Testis (tissue), 3 donors: ENCODE results near the gene CMTM2. TPM values are rescaled to one million over a fixed set of nuclear protein-coding genes. Genes with fewer than 3 reads are reported as not detected.

Source experiments
- DNase-seq: peaks from one replicate; pipeline ENCODE4 v3.0.0-alpha.2; 2019
- H3K27ac ChIP-seq, 2 donors: fragments of 200-600 bp; sonication (generic); one replicate each; pipeline ENCODE4 v1.5.1; 2019
- H3K27me3 ChIP-seq: fragments of 200-600 bp; sonication (generic); one replicate; pipeline ENCODE4 v1.5.1; 2019
- H3K36me3 ChIP-seq: fragments of 200-600 bp; sonication (generic); one replicate; pipeline ENCODE4 v1.5.1; 2017; ENCODE audit warnings: low read depth; ENCODE audit errors: missing control alignments
- H3K4me1 ChIP-seq: fragments of 200-600 bp; sonication (generic); one replicate; pipeline ENCODE4 v1.5.1; 2019
- H3K4me3 ChIP-seq, 2 donors: fragments of 200-600 bp; sonication (generic); one replicate each; pipeline ENCODE4 v1.5.1; 2017 to 2019
- H3K9me3 ChIP-seq: fragments of 200-600 bp; sonication (generic); one replicate; pipeline ENCODE4 v1.5.1; 2017
- CTCF ChIP-seq, 3 experiments: fragments of 450-650 bp in 2 of 3; fragments of 200-600 bp in 1 of 3; sonication (generic) in 1 of 3; IDR thresholded peaks; one replicate each; pipeline ENCODE4 v1.5.1; 2016 to 2019; ENCODE audit warnings: antibody characterized with exemption in 3 of 3, mild to moderate bottlenecking in 2 of 3, moderate library complexity in 1 of 3
- POLR2A ChIP-seq: fragments of 450-650 bp; IDR thresholded peaks from one replicate; pipeline ENCODE4 v1.6.1; 2017; ENCODE audit warnings: antibody characterized with exemption, mild to moderate bottlenecking, moderate library complexity
- WGBS, 2 donors: methylation state at CpG; one replicate each; pipeline ENCODE4 v1.1.5; 2018; 5-methylcytosine and 5-hydroxymethylcytosine counted together
- intact Hi-C: fragments of 100-400 bp; cut with DNase I; formaldehyde crosslinking; loops from one replicate; pipeline ENCODE4 v1.15.1; 2023; ENCODE audit warnings: low total_unique reads
- polyA plus RNA-seq: library from polyadenylated mRNA; stranded (reverse); fragments of 350-450 nt; fragmentation: Illumina TruSeq; extraction: RNeasy Lipid Tissue Mini Kit (QIAGEN cat#74804); gene quantifications from one replicate; pipeline ENCODE4 v1.2.3, GENCODE V29; 2014; ENCODE audit warnings: low read depth, low replicate concordance; ENCODE audit not compliant: insufficient read depth
- small RNA-seq, 2 donors: library from RNA; depleted of rRNA; stranded (forward); fragments of <200 nt; gene quantifications; one replicate each; pipeline ENCODE3, GENCODE V24; 2016
- total RNA-seq, 2 donors: library from RNA; depleted of rRNA; stranded (reverse); fragments of >200 nt; gene quantifications; one replicate each; pipeline ENCODE4 v1.2.3, GENCODE V29; 2016

CMTM2 gene
- total and polyA plus RNA-seq, 3 donors from 2014 or later, result 307 to 1,249 (median 454) TPM

DNA sequence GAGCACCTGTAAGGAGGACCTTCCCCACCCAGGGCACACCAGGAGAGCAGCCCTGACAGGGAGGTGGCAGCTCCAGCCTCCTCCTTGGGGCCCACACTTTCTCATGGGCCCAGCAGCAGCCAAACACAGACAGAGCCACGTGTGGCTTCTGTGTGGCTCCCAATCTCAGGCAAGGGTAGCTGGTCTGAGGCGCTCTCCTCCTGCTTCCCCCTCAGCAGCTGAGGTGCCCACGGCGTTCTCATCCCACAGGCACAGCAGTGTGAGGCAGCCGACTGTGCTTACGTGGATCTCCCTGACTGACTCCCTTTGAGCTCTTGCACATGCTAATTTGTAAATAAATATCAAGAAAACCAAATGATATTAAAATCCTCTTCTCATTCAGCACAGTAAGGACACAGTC, 56.1 kb downstream of the CMTM2 start:
- no peak for DNase-seq
- WGBS, 2 donors, result 63 to 67% methylated on average over 6 of the region's 6 CpGs
- Histone ChIP-seq H3K4me1 (peaks cover 13% of the 10 kb centered on the region), H3K27me3 (no peaks in the 10 kb centered on the region), H3K36me3 (no peaks in the 10 kb centered on the region), H3K4me3 (no peak overlapping the region), H3K27ac (peak overlapping the region; percentile 27 to 50), H3K9me3 (no peaks in the 10 kb centered on the region)
- TF ChIP-seq CTCF (IDR thresholded peaks at IDR 0.05) (no peak), POLR2A (no peak)
- intact Hi-C loops, result no loop called here

GRCh38 chr16:66636199-66636598, 56.9 kb downstream of the CMTM2 start:
- Histone ChIP-seq H3K4me3 (no peak overlapping the region), H3K9me3 (no peaks in the 10 kb centered on the region), H3K27me3 (no peaks in the 10 kb centered on the region), H3K27ac (no peak overlapping the region), H3K4me1 (peaks cover 13% of the 10 kb centered on the region), H3K36me3 (no peaks in the 10 kb centered on the region)
- TF ChIP-seq CTCF (IDR thresholded peaks at IDR 0.05), result no peak
- TF ChIP-seq POLR2A, result no peak
- 56 to 62% methylated on average over 5 of the region's 5 CpGs for WGBS, 2 donors
- peak; percentile 43 for DNase-seq
- intact Hi-C loops, result no loop called here

GRCh38 chr16:66637806-66638205, 58.5 kb downstream of the CMTM2 start:
- TF ChIP-seq POLR2A (no peak), CTCF (IDR thresholded peaks at IDR 0.05) (no peak)
- Histone ChIP-seq H3K4me1 (peaks cover 13% of the 10 kb centered on the region), H3K36me3 (no peaks in the 10 kb centered on the region), H3K27me3 (no peaks in the 10 kb centered on the region), H3K9me3 (no peaks in the 10 kb centered on the region), H3K4me3 (no peak overlapping the region), H3K27ac (peak overlapping the region in 1 of 2 donors; percentile 43)
- WGBS, 2 donors, result 88 to 89% methylated on average over 3 of the region's 3 CpGs
- no peak for DNase-seq
- intact Hi-C loops, result no loop called here

Small RNA genes within 50 kb of the gene (small RNA-seq; reads per million reads assigned to genes)
- gene CKLF-CMTM1, result 0 reads per million in 2 donors

Other genes starting within 250 kb of the CMTM2 start
- gene CDH5, start 212.8 kb upstream of the CMTM2 start, total RNA-seq, result 10 to 100 TPM; 22.1 to 40.6 TPM
- 23.8 TPM for gene CDH5, start 212.8 kb upstream of the CMTM2 start, polyA plus RNA-seq
- gene BEAN1, start 152.2 kb upstream of the CMTM2 start, total RNA-seq, result 1 to 10 TPM; 4.2 to 6.1 TPM
- gene BEAN1, start 152.2 kb upstream of the CMTM2 start, polyA plus RNA-seq, result 18.0 TPM
- 10 to 100 TPM; 51.7 to 66.8 TPM for gene TK2, start 29.3 kb upstream of the CMTM2 start, total RNA-seq
- gene TK2, start 29.3 kb upstream of the CMTM2 start, polyA plus RNA-seq, result 73.4 TPM
- gene CKLF, start 26.9 kb upstream of the CMTM2 start, total RNA-seq, result 10 to 100 TPM; 49.5 to 71.5 TPM
- gene CKLF, start 26.9 kb upstream of the CMTM2 start, polyA plus RNA-seq, result 128 TPM
- gene CMTM1, start 13.0 kb upstream of the CMTM2 start, total RNA-seq, result 10 to 100 TPM; 24.0 to 47.5 TPM
- 103 TPM for gene CMTM1, start 13.0 kb upstream of the CMTM2 start, polyA plus RNA-seq
- gene CMTM3, start 25.2 kb downstream of the CMTM2 start, total RNA-seq, result 100 to 1,000 TPM; 137 to 182 TPM
- gene CMTM3, start 25.2 kb downstream of the CMTM2 start, polyA plus RNA-seq, result 149 TPM
- gene CMTM4, start 117.3 kb downstream of the CMTM2 start, total RNA-seq, result 10 to 100 TPM; 50.9 to 59.2 TPM
- gene CMTM4, start 117.3 kb downstream of the CMTM2 start, polyA plus RNA-seq, result 22.2 TPM
- gene DYNC1LI2, start 172.1 kb downstream of the CMTM2 start, total RNA-seq, result 100 to 1,000 TPM; 132 to 145 TPM
- gene DYNC1LI2, start 172.1 kb downstream of the CMTM2 start, polyA plus RNA-seq, result 89.0 TPM
- 10 to 100 TPM; 12.1 to 30.6 TPM for gene TERB1, start 222.1 kb downstream of the CMTM2 start, total RNA-seq
- gene TERB1, start 222.1 kb downstream of the CMTM2 start, polyA plus RNA-seq, result 13.3 TPM